K562 (cell line): Measurements from ENCODE around the gene E2F1. TPM values are rescaled to one million over a fixed set of nuclear protein-coding genes. Genes with fewer than 3 reads are reported as not detected.

Experiments
- BDP1 ChIP-seq: IDR thresholded peaks from 3 replicates; pipeline ENCODE4 v1.6.1; 2011; ENCODE audit not compliant: insufficient read length, insufficient read depth
- COPS2 ChIP-seq: fragments of 450-650 bp; conservative IDR thresholded peaks from 2 replicates; pipeline ENCODE4 v1.6.1; 2016; ENCODE audit warnings: mild to moderate bottlenecking, moderate library complexity
- CTBP1 ChIP-seq: fragments of 450-650 bp; IDR thresholded peaks from 2 replicates; pipeline ENCODE4 v1.6.1; 2016; ENCODE audit warnings: borderline replicate concordance
- EGR1 ChIP-seq: fragments of 450-650 bp; conservative IDR thresholded peaks from 2 replicates; pipeline ENCODE4 v1.6.1; 2017; ENCODE audit warnings: mild to moderate bottlenecking
- FOS ChIP-seq: IDR thresholded peaks from 3 replicates; pipeline ENCODE4 v1.6.1; 2011; ENCODE audit not compliant: insufficient read length; ENCODE audit errors: extremely low read depth
- FOSL1 ChIP-seq: fragments of 200-800 bp; sonication (Bioruptor generic); conservative IDR thresholded peaks from 2 replicates; pipeline ENCODE4 v1.6.1; 2016; ENCODE audit warnings: missing genetic modification characterization, missing compliant biosample characterization
- GATA2 ChIP-seq: sonication (generic); formaldehyde crosslinking; IDR thresholded peaks from 2 replicates; pipeline ENCODE4 v1.4.0; 2020; ENCODE audit warnings: mild to moderate bottlenecking, missing genetic modification reagents
- MITF ChIP-seq: IDR thresholded peaks from 2 replicates; pipeline ENCODE4 v1.6.1; 2014; ENCODE audit warnings: antibody characterized with exemption
- MNT ChIP-seq, 2 experiments: fragments of 450-650 bp; conservative IDR thresholded peaks; 2 replicates each; pipeline ENCODE4 v1.6.1; 2017; ENCODE audit warnings: mild to moderate bottlenecking in 2 of 2, moderate library complexity in 2 of 2
- NFIC ChIP-seq: fragments of 450-650 bp; IDR thresholded peaks from 2 replicates; pipeline ENCODE4 v1.6.1; 2017; ENCODE audit warnings: mild to moderate bottlenecking, inconsistent platforms
- NKRF ChIP-seq: fragments of 450-650 bp; IDR thresholded peaks from 2 replicates; pipeline ENCODE4 v1.6.1; 2016; ENCODE audit warnings: borderline replicate concordance
- NRF1 ChIP-seq, 2 experiments: fragments of 450-650 bp; IDR thresholded peaks in 1 of 2; conservative IDR thresholded peaks in 1 of 2; 2 replicates each; pipeline ENCODE4 v1.6.1; 2014; ENCODE audit warnings: mild to moderate bottlenecking in 2 of 2
- SRF ChIP-seq, 2 experiments: fragments of 250-450, 450-650 bp in 1 of 2; sonication (Bioruptor Pico) in 1 of 2; sonication (generic) in 1 of 2; formaldehyde crosslinking; IDR thresholded peaks; 2 replicates each; pipeline versions ENCODE4 v1.5.0 to v1.5.1; 2020 to 2022; ENCODE audit warnings: mild to moderate bottlenecking in 1 of 2, missing genetic modification reagents in 1 of 2
- TCF15 ChIP-seq: fragments of 250-450 bp; sonication (Bioruptor Pico); IDR thresholded peaks from 2 replicates; pipeline ENCODE4 v1.8.0; 2022; ENCODE audit warnings: moderate library complexity, mild to moderate bottlenecking, inconsistent platforms
- TFAP4 ChIP-seq: sonication (generic); formaldehyde crosslinking; IDR thresholded peaks from 2 replicates; pipeline ENCODE4 v1.8.0; 2022; ENCODE audit warnings: missing genetic modification reagents, mild to moderate bottlenecking, moderate library complexity, borderline replicate concordance
- VEZF1 ChIP-seq: fragments of 200-800 bp; sonication (Bioruptor generic); IDR thresholded peaks from 2 replicates; pipeline ENCODE4 v1.6.1; 2017; ENCODE audit warnings: missing genetic modification characterization, missing compliant biosample characterization
- ZEB2 ChIP-seq: fragments of 450-650 bp; IDR thresholded peaks from 2 replicates; pipeline ENCODE4 v1.6.1; 2016
- polyA plus RNA-seq, 8 experiments: library from polyadenylated mRNA; depleted of rRNA in 4 of 8; stranded (reverse) in 5 of 8; unstranded in 3 of 8; fragments of >200 nt; fragmentation: Nextera tagmentation in 2 of 8; fragmentation: Illumina TruSeq in 1 of 8; extraction: Ambion mirVana in 2 of 8; extraction: Trizol in 1 of 8; gene quantifications; 2 replicates each; pipeline versions ENCODE4 v1.2.1 to v1.2.3, GENCODE V29; 2011 to 2014; ENCODE audit warnings: inconsistent platforms in 1 of 8, missing spikeins in 1 of 8
- total RNA-seq, 7 experiments: library from RNA; depleted of rRNA in 6 of 7; stranded (reverse); fragments of >200 nt in 6 of 7; fragmentation: Illumina TruSeq in 2 of 7; extraction: Trizol in 2 of 7; gene quantifications; 2 replicates each; pipeline versions ENCODE4 v1.2.1 to v1.2.3, GENCODE V29; 2011 to 2021; ENCODE audit warnings: low replicate concordance in 1 of 7

E2F1 gene
- total and polyA plus RNA-seq, 9 of the 15 experiments (the other 6 are each of a cell fraction or from before 2014, with no cell fraction given): 0.14 to 30.6 (median 13.1) TPM

- peak; percentile 64 for TF ChIP-seq VEZF1 (CRISPR knock-in tag)
- TF ChIP-seq COPS2: no peak
- no peak for TF ChIP-seq TCF15 (CRISPR knock-in tag)
- TF ChIP-seq FOSL1: 0 out of 2 replicates have a peak, but pooled peaks have one; percentile 15
- no peak for TF ChIP-seq BDP1
- TF ChIP-seq GATA2 (CRISPR knock-in tag): peak; percentile 57; the same call in 1 of the 2 replicates
- no peak for TF ChIP-seq EGR1
- 0 out of 4 replicates have a peak, but pooled peaks of 1 of the 2 experiments have one; percentile 60 for TF ChIP-seq SRF (CRISPR knock-in tag; IDR thresholded peaks at IDR 0.05)
- 0 out of 2 replicates have a peak, but pooled peaks have one; percentile 23 for TF ChIP-seq NKRF
- no peak for TF ChIP-seq ZEB2
- TF ChIP-seq NRF1 (conservative IDR thresholded peaks at IDR 0.05 in 1 of 2, IDR thresholded peaks at IDR 0.05 in 1 of 2): peak; percentile 60 to 66; a peak in 3 of 4 replicates
- TF ChIP-seq MNT (conservative IDR thresholded peaks at IDR 0.05): peak; percentile 47 to 74; a peak in 3 of 4 replicates
- TF ChIP-seq CTBP1: peak; percentile 74; the same call in 1 of the 2 replicates
- TF ChIP-seq NFIC: peak; percentile 99
- TF ChIP-seq TFAP4: peak; percentile 76; the same call in 1 of the 2 replicates
- no peak for TF ChIP-seq FOS
- TF ChIP-seq MITF: no peak
Measured at GRCh38 chr20:33666293-33667244, 19.6 kb downstream of the E2F1 start, which contains the start of gene ACTL10 (continued).
